DOHH2 (cell line): ENCODE data around the gene RRBP1.

Source experiments
- EZH2phosphoT487 ChIP-seq: fragments of 200-600 bp; sonication (generic); IDR thresholded peaks from 2 replicates; pipeline ENCODE4 v1.6.1; 2017; ENCODE audit warnings: borderline replicate concordance, mild to moderate bottlenecking, antibody characterized with exemption, low read length, moderate library complexity, mixed read lengths
- TF ChIP-seq, protein P1 (sequence below): fragments of 200-600 bp; sonication (generic); IDR thresholded peaks from one replicate; pipeline ENCODE4 v1.5.1; 2014; ENCODE audit warnings: antibody characterized with exemption, mild to moderate bottlenecking, low read depth, low read length; ENCODE audit not compliant: poor library complexity, severe bottlenecking

DNA sequence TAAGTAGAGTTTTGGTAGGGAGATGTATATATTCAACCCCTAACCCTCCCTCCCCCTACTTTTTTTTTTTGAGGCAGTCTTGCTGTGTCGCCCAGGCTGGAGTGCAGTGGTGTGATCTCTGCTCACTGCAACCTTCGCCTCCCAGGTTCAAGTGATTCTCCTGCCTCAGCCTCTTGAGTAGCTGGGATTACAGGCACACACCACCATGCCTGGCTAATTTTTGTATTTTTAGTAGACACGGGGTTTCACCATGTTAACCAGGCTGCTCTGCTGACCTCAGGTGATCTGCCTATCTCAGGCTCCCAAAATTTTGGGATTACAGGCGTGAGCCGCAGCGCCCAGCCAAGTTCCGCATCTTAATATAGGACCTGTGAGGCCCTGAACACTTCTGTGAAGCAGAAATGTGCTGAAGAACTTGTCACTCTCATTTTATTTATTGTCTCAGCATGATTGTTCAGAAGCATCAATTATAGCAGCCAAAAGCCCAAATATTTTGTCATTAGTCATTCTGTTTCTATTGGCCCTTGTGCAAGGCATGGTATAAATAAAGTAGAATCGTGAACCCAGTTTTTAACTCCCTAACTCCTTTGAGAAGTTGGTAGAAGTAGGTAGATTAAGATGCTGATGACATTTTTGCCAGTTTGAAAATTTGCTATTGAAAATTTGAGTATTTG, 92.7 kb downstream of the RRBP1 start:
- no peak for TF ChIP-seq EZH2phosphoT487
- TF ChIP-seq, protein P1, sequence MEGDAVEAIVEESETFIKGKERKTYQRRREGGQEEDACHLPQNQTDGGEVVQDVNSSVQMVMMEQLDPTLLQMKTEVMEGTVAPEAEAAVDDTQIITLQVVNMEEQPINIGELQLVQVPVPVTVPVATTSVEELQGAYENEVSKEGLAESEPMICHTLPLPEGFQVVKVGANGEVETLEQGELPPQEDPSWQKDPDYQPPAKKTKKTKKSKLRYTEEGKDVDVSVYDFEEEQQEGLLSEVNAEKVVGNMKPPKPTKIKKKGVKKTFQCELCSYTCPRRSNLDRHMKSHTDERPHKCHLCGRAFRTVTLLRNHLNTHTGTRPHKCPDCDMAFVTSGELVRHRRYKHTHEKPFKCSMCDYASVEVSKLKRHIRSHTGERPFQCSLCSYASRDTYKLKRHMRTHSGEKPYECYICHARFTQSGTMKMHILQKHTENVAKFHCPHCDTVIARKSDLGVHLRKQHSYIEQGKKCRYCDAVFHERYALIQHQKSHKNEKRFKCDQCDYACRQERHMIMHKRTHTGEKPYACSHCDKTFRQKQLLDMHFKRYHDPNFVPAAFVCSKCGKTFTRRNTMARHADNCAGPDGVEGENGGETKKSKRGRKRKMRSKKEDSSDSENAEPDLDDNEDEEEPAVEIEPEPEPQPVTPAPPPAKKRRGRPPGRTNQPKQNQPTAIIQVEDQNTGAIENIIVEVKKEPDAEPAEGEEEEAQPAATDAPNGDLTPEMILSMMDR: no peak
